ENCODE measurements around the gene PIAS1. TPM values are rescaled to one million over a fixed set of nuclear protein-coding genes. Genes with fewer than 3 reads are reported as not detected.

PIAS1 gene
- total and polyA plus RNA-seq, 8 donors = 10.6 to 29.0 (median 17.6) TPM

- DNase-seq (no peak), ATAC-seq (no peak), FAIRE-seq (no peak)
- H3K36me3 ChIP-seq = no peaks in the 10 kb centered on the region
- no peak overlapping the region for H3K27ac ChIP-seq
- H3K27me3 ChIP-seq = no peaks in the 10 kb centered on the region
- intact Hi-C loops (cut with DNase I) = no loop called here
- no peaks in the 10 kb centered on the region for H3K4me1 ChIP-seq
- 81 to 88% methylated on average over 3 of the region's 3 CpGs for WGBS, 2 donors
- H3K9me3 ChIP-seq = no peaks in the 10 kb centered on the region
- H3K4me3 ChIP-seq = no peak overlapping the region
- TF ChIP-seq CTCF (IDR thresholded peaks at IDR 0.05) = no peak
Observed at GRCh38 chr15:68034081-68034480, 20.0 kb upstream of the PIAS1 start.

- no peak for FAIRE-seq
- intact Hi-C loops (cut with DNase I) = no loop called here
Observed at GRCh38 chr15:68034719-68035293, 19.3 kb upstream of the PIAS1 start.

GRCh38 chr15:68038246-68038645, 15.9 kb upstream of the PIAS1 start:
- no peak for TF ChIP-seq CTCF (IDR thresholded peaks at IDR 0.05)
- WGBS, 2 donors = 87 to 94% methylated on average over 2 of the region's 2 CpGs
- Histone ChIP-seq H3K4me1 (peaks cover 0 to 10% (median 6%) of the 10 kb centered on the region in 3 donors), H3K27me3 (no peaks in the 10 kb centered on the region), H3K36me3 (no peaks in the 10 kb centered on the region), H3K27ac (no peak overlapping the region), H3K4me3 (no peak overlapping the region), H3K9me3 (no peaks in the 10 kb centered on the region)
- no peak for DNase-seq
- intact Hi-C loops (cut with DNase I) = no loop called here
- ATAC-seq = no peak
- no peak for FAIRE-seq

More at GRCh38 chr15:68034719-68035293, 19.3 kb upstream of the PIAS1 start:
- H3K27me3 ChIP-seq = no peaks in the 10 kb centered on the region
- no peak for ATAC-seq
- H3K27ac ChIP-seq = no peak overlapping the region
- no peak for DNase-seq
- no peaks in the 10 kb centered on the region for H3K4me1 ChIP-seq
- H3K36me3 ChIP-seq = no peaks in the 10 kb centered on the region
- no peaks in the 10 kb centered on the region for H3K9me3 ChIP-seq
- WGBS, 2 donors = 83 to 94% methylated on average over 1 of the region's 1 CpG
- no peak overlapping the region for H3K4me3 ChIP-seq
- TF ChIP-seq CTCF (IDR thresholded peaks at IDR 0.05) = no peak

GRCh38 chr15:68040144-68040543, 14.0 kb upstream of the PIAS1 start:
- no peak for FAIRE-seq
- H3K27ac ChIP-seq = no peak overlapping the region
- TF ChIP-seq CTCF (IDR thresholded peaks at IDR 0.05) = no peak
- WGBS, 2 donors = 99 to 100% methylated on average over 1 of the region's 1 CpG
- DNase-seq = no peak
- no peaks in the 10 kb centered on the region for H3K36me3 ChIP-seq
- H3K9me3 ChIP-seq = no peaks in the 10 kb centered on the region
- ATAC-seq = no peak
- H3K27me3 ChIP-seq = no peaks in the 10 kb centered on the region
- H3K4me3 ChIP-seq = no peak overlapping the region
- H3K4me1 ChIP-seq = peaks cover 0 to 10% (median 6%) of the 10 kb centered on the region in 3 donors
- intact Hi-C loops (cut with DNase I) = loop anchor here in 1 of 3 donors (10.0 kb wide), 1 partner anchor 175 kb away; no protein-coding TSS in a partner anchor

- no peak overlapping the region for H3K4me3 ChIP-seq
- ATAC-seq (peak; percentile 46 to 81 (median 68)), FAIRE-seq (no peak), DNase-seq (no peak)
- peak overlapping the region in 1 of 4 donors; percentile 16 for H3K27ac ChIP-seq
- no peaks in the 10 kb centered on the region for H3K9me3 ChIP-seq
- no peaks in the 10 kb centered on the region for H3K27me3 ChIP-seq
- intact Hi-C loops (cut with DNase I) = loop anchor here in 1 of 3 donors (10.0 kb wide), 1 partner anchor 178 kb away; no protein-coding TSS in a partner anchor
- H3K4me1 ChIP-seq = peaks cover 0 to 10% (median 6%) of the 10 kb centered on the region in 3 donors
- TF ChIP-seq CTCF (IDR thresholded peaks at IDR 0.05) = no peak
- H3K36me3 ChIP-seq = no peaks in the 10 kb centered on the region
- 22% methylated on average over 5 of the region's 5 CpGs for WGBS, 2 donors
Observed at GRCh38 chr15:68042156-68042854, 11.8 kb upstream of the PIAS1 start.
